Activated T-cell treated with anti-CD3 and anti-CD28 coated beads, Interleukin-2, amount 50 U/mL, for 24 hours (primary cell): Measurements from ENCODE around the gene STON1.
"Not testable (repeated sequence)": the region's sequence is repeated elsewhere in the genome, so short reads cannot be mapped to it uniquely, and the experiment has no call there.

Source experiments
- DNase-seq: peaks from one replicate; pipeline ENCODE4 v3.0.0-alpha.2; 2020
- H3K27ac Mint-ChIP-seq: 2 replicates; pipeline ENCODE4 v1.8.0; 2020; ENCODE audit warnings: mild to moderate bottlenecking, mixed read lengths
- H3K27me3 Mint-ChIP-seq: 2 replicates; pipeline ENCODE4 v1.8.0; 2020; ENCODE audit warnings: mixed read lengths
- H3K36me3 Mint-ChIP-seq: 2 replicates; pipeline ENCODE4 v1.8.0; 2020; ENCODE audit warnings: low read depth, mixed read lengths
- H3K4me1 Mint-ChIP-seq: 2 replicates; pipeline ENCODE4 v1.8.0; 2020; ENCODE audit warnings: low read depth, mixed read lengths
- H3K4me3 Mint-ChIP-seq: 2 replicates; pipeline ENCODE4 v1.8.0; 2020; ENCODE audit warnings: mild to moderate bottlenecking, moderate library complexity, mixed read lengths
- H3K9me3 Mint-ChIP-seq: 2 replicates; pipeline ENCODE4 v1.8.0; 2020; ENCODE audit warnings: mixed read lengths

The STON1 gene

DNA sequence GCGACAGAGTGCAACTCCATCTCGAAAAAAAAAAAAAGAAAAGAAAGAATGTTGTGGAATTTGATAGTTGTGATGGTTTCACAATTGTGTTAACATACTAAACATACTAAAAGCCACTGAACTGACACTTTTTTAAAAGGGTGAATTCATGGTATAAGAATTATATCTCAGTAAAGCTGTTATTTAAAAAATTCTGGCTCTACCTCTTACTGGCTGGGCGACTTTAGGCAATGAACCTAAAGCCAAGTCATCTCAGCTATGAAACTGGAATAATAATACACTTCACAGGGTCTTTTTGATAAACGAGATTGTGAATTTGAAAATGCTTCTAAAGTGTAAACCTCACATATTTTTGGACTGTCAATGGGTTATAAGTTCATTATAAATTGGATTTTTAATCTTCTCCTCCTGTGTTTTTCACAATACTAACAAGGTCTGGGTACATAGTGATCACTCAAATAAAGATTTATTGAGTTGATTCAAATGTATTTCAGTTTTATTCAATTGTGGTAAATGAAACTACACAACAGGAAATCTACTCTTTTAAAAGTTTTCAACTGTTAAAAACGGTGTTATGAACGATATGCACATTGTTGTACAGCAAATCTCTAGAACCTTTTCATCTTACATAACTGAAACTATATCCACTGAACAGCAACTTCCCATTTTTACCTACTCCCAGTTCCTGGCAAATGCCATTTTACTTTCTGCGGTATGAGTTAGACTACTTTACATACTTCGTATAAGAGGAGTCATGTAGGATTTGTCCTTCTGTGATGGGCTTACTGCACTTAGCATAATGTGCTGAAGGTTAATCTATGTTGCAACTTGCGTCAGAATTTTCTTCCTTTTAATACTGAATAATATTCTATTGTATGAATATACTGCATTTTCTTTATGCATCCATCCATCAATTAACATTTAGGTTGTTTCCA, 44.7 kb downstream of the STON1 start:
- no peaks in the 10 kb centered on the region for H3K27me3 Mint-ChIP-seq
- H3K36me3 Mint-ChIP-seq = no peaks in the 10 kb centered on the region
- H3K27ac Mint-ChIP-seq = no peak overlapping the region
- H3K4me3 Mint-ChIP-seq = no peak overlapping the region
- DNase-seq = no peak
- H3K4me1 Mint-ChIP-seq = peaks cover 11% of the 10 kb centered on the region
- no peaks in the 10 kb centered on the region for H3K9me3 Mint-ChIP-seq

DNA sequence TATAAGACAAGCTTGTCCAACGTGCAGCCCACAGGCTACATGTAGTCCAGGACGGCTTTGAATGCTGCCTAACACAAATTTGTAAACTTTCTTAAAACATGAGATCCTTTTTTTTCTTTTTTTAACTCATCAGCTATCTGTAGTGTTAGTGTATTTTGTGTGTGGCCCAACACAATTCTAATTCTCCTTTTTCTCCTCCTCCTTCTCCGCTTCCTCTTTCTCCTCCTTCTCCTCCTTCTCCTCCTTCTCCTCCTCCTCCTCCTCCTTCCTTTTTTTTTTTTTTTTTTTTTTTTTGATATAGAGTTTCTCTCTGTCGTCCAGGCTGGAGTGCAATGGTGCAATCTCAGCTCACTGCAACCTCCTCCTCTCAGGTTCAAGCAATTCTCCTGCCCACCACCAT, 48.4 kb downstream of the STON1 start:
- no peak overlapping the region for H3K27ac Mint-ChIP-seq
- no peak overlapping the region for H3K4me3 Mint-ChIP-seq
- H3K9me3 Mint-ChIP-seq = no peaks in the 10 kb centered on the region
- DNase-seq = no peak
- no peaks in the 10 kb centered on the region for H3K27me3 Mint-ChIP-seq
- H3K36me3 Mint-ChIP-seq = no peaks in the 10 kb centered on the region
- H3K4me1 Mint-ChIP-seq = peaks cover 11% of the 10 kb centered on the region

DNA sequence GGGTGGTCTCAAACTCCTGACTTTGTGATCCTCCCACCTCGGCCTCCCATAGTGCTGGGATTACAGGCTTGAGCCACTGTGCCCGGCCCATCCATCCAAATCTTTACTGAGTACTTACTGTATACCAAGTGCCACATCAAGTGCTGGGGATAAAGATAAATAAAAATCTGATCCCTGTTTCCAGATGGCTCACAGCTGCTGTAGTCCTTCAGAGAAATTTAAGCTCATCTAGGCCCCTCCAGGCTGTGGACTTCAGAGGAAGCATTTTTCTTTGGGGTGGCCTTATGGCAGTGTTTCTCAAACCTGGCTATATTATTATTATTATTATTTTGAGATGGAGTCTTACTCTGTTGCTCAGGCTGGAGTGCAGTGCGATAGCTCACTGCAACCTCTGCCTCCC, 54.0 kb downstream of the STON1 start:
- Mint-ChIP-seq H3K4me3 (no peak overlapping the region), H3K9me3 (no peaks in the 10 kb centered on the region)

DNA sequence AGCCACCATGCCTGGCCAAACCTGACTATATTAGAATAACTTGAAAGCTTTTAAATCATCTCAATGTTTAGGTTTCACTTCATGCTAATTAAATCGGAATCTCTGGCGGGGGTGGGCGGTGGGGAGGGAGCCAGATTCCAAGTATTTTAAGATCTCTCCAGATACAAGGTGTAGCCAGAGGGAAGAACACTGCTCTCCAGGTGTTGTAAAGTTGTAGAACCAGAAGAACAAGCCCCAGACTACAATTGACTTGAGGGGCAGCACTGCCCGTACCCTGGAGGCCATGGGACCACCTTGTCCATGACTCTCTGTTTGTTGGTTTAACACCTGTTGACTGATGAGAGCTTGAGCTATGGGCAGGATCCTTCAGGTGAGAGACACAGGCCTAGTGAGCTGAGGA, 54.6 kb downstream of the STON1 start:
- Mint-ChIP-seq H3K27ac (no peak overlapping the region), H3K4me3 (no peak overlapping the region), H3K4me1 (peaks cover 5% of the 10 kb centered on the region), H3K9me3 (no peaks in the 10 kb centered on the region), H3K36me3 (no peaks in the 10 kb centered on the region), H3K27me3 (no peaks in the 10 kb centered on the region)
- no peak for DNase-seq

More for the DNA sequence above, 54.0 kb downstream of the STON1 start:
- no peaks in the 10 kb centered on the region for H3K36me3 Mint-ChIP-seq
- H3K4me1 Mint-ChIP-seq = peaks cover 3% of the 10 kb centered on the region
- no peak overlapping the region for H3K27ac Mint-ChIP-seq
- no peaks in the 10 kb centered on the region for H3K27me3 Mint-ChIP-seq
- DNase-seq = no peak

DNA sequence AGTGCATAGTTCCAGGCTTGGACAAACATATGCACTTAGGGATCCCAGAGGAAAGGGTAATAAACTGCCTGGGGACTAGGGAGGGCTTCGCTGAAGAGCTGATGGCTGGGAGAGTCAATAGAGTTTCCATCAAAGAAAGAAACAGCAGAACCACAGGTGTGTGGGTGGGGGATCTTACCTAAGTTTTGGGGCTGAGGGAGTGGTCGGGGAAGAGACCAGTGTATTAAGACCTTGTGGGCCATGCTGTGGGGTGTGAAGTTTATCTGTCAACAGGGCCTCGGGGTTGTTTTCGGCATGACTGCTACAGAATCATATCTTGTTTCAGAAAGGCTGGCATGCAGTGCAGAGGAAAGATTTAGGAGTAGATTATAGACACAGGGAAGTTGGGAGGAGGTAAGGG, 56.5 kb downstream of the STON1 start:
- H3K36me3 Mint-ChIP-seq = no peaks in the 10 kb centered on the region
- no peaks in the 10 kb centered on the region for H3K27me3 Mint-ChIP-seq
- H3K4me1 Mint-ChIP-seq = peaks cover 5% of the 10 kb centered on the region
- H3K9me3 Mint-ChIP-seq = no peaks in the 10 kb centered on the region
- DNase-seq = no peak
- H3K4me3 Mint-ChIP-seq = no peak overlapping the region
- no peak overlapping the region for H3K27ac Mint-ChIP-seq

DNA sequence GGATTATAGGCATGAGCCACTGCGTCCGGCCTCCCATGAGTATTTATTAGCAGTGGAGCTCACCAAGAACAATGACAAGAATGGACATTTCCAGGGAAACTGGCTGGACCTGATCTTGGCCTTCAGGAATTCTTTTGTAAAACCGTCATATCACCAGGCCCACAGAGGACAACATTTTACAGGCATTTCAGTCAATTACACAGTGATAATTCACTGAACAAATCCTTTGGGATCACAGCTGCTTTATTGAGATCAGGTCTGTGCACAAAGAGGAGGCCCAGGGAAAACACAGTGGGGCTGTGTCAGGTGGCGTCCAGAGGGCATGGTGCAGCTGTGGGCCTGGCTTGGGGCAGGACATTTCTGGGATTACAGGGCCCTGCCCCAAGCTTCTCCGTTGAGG, 57.6 kb downstream of the STON1 start:
- Mint-ChIP-seq H3K36me3 (no peaks in the 10 kb centered on the region), H3K27ac (no peak overlapping the region), H3K4me1 (peaks cover 5% of the 10 kb centered on the region), H3K9me3 (no peaks in the 10 kb centered on the region), H3K27me3 (no peaks in the 10 kb centered on the region), H3K4me3 (no peak overlapping the region)
- DNase-seq = no peak

DNA sequence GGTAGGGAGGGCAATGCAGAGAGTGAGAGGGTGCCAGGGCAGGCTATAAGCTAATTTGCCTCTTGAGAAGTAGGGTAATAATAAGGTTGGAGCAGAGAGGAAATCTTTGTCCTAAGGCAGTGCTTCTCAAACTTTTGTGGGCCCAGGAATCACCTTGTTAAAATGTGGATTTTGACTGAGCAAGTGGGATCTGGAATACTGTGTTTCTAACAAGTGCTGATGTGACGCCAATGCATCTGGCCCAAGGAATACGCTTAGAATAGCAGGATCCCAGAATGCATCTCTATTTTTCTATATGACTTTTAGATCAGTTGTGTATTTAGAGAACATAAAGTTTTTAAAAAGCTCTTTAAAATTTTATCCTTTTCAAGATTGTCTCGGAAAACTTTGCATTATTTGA, 58.0 kb downstream of the STON1 start:
- peaks cover 5% of the 10 kb centered on the region for H3K4me1 Mint-ChIP-seq
- no peaks in the 10 kb centered on the region for H3K9me3 Mint-ChIP-seq
- H3K4me3 Mint-ChIP-seq = no peak overlapping the region
- no peaks in the 10 kb centered on the region for H3K27me3 Mint-ChIP-seq
- H3K36me3 Mint-ChIP-seq = no peaks in the 10 kb centered on the region
- no peak overlapping the region for H3K27ac Mint-ChIP-seq
- DNase-seq = no peak

DNA sequence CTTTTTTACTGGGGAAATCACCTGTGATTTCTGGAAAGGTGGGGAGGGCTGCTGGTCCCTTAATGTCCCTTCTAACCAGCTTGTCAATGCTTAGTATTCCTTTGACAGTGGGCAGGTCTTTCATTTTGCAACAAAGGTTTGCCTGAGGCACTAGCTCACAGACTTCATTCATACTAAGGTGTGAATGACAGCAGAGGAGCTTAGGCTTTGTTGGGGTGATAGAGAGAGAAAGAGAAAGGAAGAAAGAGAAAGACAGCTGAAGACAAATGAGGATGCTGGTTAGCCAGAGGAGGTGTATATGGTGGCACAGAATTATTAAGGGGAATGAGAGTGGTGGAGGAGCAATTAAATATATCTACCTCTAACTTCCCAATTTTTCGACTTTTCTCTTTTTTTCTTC, 58.8 kb downstream of the STON1 start:
- no peak for DNase-seq
- Mint-ChIP-seq H3K27ac (no peak overlapping the region), H3K4me1 (peaks cover 5% of the 10 kb centered on the region), H3K9me3 (no peaks in the 10 kb centered on the region), H3K36me3 (no peaks in the 10 kb centered on the region), H3K4me3 (no peak overlapping the region), H3K27me3 (no peaks in the 10 kb centered on the region)

DNA sequence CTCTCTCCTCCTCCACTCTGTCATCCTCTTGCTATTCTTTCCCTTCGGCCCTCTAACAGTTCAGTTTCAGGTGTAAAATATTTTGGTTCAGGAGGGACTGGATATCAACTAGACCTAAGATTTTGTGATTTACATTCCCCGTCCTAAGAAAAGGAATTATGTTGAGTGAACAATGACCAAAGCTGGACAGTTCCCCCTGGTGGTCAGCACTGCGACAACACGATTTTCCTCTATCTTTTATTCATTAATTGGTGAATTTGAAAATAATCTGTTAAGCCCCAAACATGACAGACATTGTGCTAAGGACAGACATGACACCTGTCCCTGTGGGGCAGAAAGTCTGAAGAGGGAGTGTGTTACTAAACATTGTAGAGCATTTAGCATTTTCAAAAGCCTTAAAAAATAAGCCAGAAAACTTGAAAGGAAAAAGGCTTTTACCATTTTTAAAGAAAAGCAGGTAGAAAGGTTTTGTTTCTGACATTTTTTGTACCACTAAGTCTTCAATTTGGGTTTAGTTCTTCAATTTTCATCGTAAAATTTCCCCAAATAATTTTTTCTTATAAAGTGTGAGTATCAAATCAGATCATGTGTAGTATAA, 59.3 kb downstream of the STON1 start:
- Mint-ChIP-seq H3K4me3 (no peak overlapping the region), H3K4me1 (peaks cover 5% of the 10 kb centered on the region), H3K27ac (no peak overlapping the region), H3K9me3 (no peaks in the 10 kb centered on the region), H3K27me3 (no peaks in the 10 kb centered on the region), H3K36me3 (no peaks in the 10 kb centered on the region)
- DNase-seq = no peak

DNA sequence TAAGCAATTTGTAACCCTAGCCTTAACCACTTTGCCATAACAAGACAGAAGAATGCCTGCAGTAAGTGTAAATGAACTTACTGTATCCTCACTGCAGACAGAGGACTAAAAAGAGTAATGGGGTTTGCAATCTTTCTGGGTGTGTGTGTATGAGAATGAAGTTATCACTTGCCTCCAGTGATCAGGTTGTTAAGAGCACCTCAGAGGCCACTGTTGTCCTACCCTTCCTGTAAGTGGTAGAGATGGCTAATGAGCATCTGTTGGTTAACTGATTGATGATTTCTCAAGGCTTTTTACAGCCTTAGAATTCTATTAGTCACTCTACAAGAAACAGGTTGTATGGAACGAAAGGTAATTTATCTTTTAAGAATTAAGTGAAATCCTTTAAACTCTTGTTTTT, 60.1 kb downstream of the STON1 start:
- H3K27ac Mint-ChIP-seq = no peak overlapping the region
- no peak for DNase-seq
- no peaks in the 10 kb centered on the region for H3K36me3 Mint-ChIP-seq
- H3K4me3 Mint-ChIP-seq = no peak overlapping the region
- H3K27me3 Mint-ChIP-seq = no peaks in the 10 kb centered on the region
- H3K9me3 Mint-ChIP-seq = no peaks in the 10 kb centered on the region
- H3K4me1 Mint-ChIP-seq = peaks cover 5% of the 10 kb centered on the region

DNA sequence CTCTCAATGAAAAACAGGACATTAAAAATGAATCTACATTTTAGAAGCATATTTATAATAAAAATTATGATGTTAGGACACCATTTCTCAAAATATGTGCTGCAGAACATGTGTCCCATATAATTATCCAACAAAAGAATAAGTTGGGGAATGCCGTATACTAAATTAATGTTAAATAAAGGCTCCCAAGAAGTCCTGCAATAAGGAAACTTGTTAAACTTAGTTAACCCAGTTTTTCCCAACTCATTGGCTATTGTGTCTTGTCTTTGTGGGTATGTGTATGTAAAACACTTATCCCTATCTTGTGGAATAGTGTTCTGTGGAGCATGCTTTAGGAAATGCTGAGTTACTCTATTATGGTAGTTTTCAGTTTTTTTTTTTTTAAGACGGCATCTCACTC, 62.1 kb downstream of the STON1 start:
- no peaks in the 10 kb centered on the region for H3K36me3 Mint-ChIP-seq
- H3K27me3 Mint-ChIP-seq = no peaks in the 10 kb centered on the region
- no peak for DNase-seq
- H3K27ac Mint-ChIP-seq = no peak overlapping the region
- peaks cover 2% of the 10 kb centered on the region for H3K4me1 Mint-ChIP-seq
- H3K4me3 Mint-ChIP-seq = no peak overlapping the region
- no peaks in the 10 kb centered on the region for H3K9me3 Mint-ChIP-seq

DNA sequence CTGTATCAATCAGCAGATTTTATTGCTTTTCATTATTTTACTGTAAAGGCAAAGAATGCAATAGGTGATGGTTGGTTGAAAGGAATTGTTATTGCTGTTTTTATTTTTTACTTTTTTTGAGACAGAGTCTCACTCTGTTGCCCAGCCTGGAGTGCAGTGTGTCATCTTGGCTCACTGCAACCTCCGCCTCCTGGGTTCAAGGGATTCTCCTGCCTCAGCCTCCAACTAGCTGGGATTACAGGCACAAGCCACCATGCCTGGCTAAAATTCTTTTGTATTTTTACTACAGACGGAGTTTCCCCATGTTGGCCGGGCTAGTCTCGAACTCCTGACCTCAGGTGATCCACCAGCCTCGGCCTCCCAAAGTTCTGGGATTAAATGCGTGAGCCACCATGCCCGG, 66.8 kb downstream of the STON1 start:
- DNase-seq, H3K36me3 Mint-ChIP-seq, H3K4me1 Mint-ChIP-seq, H3K27ac Mint-ChIP-seq, H3K27me3 Mint-ChIP-seq, H3K4me3 Mint-ChIP-seq, H3K9me3 Mint-ChIP-seq: not testable (repeated sequence)

DNA sequence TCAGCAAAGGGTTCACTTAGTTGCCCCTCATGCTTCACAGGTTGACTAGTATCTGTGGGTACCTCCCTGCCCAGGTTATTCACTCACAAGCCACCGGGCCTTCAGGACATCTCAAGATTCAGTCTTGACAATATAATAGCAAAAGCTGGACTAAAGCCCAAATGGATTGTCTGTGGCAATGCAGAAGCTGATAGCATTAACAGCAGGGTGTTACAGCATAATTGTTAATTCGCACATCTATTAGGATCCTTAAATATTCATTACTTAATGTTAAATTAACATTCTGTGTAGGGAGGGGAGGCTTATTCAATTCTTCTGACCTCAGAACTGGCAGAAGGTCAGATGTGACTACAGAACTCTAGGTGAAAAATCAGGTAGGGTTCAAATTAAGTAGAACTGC, 67.5 kb downstream of the STON1 start:
- no peak for DNase-seq
- H3K27me3 Mint-ChIP-seq = peaks cover 3% of the 10 kb centered on the region
- H3K36me3 Mint-ChIP-seq = no peaks in the 10 kb centered on the region
- no peak overlapping the region for H3K4me3 Mint-ChIP-seq
- no peak overlapping the region for H3K27ac Mint-ChIP-seq
- H3K4me1 Mint-ChIP-seq = no peaks in the 10 kb centered on the region
- H3K9me3 Mint-ChIP-seq = no peaks in the 10 kb centered on the region

DNA sequence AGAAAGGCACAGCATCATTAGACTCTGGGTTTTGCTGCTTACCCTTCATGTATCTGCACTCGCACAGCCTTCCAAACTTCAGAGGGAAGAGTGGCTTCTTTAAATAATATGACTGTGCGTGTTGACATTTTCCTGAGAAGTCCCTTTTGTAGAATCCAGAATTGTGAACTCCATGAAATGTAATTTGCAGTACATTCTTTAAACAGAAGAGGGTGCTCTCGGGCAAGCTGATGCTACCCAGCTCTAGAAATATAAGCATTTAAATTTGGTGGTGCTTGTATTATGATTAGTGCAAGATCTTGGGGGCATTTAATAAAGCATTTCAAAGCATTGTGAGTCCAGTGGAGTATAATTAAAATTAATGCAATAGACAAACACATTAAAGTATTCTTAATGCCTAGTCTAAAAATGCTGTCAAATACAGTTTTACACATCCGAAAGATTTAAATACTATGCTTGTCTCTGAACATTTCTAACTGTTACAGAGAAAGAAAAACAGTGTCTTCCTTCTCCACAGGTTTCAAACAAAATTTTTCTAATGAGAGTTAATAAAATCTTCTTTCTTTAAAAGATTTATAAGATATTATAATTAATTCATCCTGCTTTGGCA, 70.4 kb downstream of the STON1 start:
- Mint-ChIP-seq H3K4me1 (no peaks in the 10 kb centered on the region), H3K27me3 (peaks cover 3% of the 10 kb centered on the region), H3K4me3 (no peak overlapping the region), H3K36me3 (no peaks in the 10 kb centered on the region), H3K9me3 (no peaks in the 10 kb centered on the region), H3K27ac (no peak overlapping the region)
- DNase-seq = no peak

DNA sequence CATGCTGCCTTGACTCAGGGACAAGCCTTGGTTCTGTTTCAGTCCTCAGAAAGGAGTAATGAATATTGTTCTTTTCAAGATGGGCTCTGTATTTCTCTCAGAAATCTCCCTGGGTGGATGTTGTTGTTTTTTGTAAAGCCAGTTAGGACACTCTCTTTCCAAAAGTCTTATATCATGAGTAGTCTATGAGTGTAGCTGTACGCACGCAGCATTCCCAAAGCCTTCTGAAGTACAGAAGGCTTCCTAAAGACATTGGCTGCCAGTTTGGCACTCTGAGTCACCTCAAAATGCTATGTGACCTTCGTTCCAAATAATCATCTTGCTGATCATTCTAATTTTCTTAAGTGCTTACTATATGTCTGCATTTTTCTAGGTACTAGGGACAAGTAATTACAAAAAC, 71.0 kb downstream of the STON1 start:
- H3K4me1 Mint-ChIP-seq = no peaks in the 10 kb centered on the region
- peaks cover 3% of the 10 kb centered on the region for H3K27me3 Mint-ChIP-seq
- H3K27ac Mint-ChIP-seq = no peak overlapping the region
- no peaks in the 10 kb centered on the region for H3K9me3 Mint-ChIP-seq
- H3K36me3 Mint-ChIP-seq = no peaks in the 10 kb centered on the region
- H3K4me3 Mint-ChIP-seq = no peak overlapping the region
- DNase-seq = no peak
